Measurements from ENCODE around the gene MRGPRG.
"Not testable (repeated sequence)": the region's sequence is repeated elsewhere in the genome, so short reads cannot be mapped to it uniquely, and the experiment has no call there.

MRGPRG gene

DNA sequence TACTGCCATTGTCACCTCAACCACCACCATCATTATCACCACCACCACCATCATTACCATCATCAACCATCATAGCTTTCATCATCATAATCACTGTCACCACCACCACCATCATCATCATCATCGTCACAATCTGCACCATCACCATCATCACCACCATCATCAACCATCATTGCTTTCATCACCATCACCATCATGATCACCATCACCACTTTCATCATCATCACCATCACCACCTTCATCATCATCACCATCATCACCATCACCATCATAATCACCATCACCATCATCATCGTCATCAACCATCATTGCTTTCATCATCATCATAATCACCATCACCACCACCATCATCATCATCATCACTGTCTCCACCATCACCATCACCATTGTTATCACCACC, 44.8 kb downstream of the MRGPRG start:
- no peak for DNase-seq

DNA sequence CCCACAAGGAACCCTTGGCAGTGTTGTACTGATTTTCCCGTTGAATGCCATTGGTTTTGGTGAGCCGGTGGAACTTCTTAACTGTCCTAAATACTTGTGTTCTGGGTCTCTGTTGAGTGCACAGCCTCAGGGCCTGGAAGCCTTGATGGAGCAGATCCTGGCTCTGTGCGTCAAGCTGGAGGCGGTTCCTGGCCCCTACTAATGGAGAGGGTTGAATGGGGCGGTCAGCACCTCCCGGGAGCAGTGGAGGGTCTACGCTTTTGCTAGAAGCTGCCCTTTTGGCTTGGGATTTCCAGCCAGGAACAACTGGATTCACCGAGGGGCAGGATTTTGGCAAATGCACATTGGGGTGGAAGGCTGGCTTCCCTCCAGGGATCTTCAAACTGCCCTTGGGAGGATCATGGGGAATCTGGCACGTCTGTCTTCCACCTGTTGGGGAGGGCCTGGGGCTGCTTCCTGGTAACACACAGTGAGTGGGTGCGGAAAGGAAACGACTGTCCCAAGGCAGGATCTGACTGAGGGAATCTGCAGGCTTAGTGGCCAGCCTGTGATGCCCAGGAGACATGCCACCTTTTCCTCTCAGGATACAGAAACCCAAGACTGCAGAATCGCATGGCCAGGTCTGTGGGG, 46.6 kb downstream of the MRGPRG start:
- no peak for DNase-seq

- DNase-seq = no peak
Observed at GRCh38 chr11:3170756-3171650, 47.6 kb downstream of the MRGPRG start.

- DNase-seq = no peak
Observed at GRCh38 chr11:3170044-3170755, 48.4 kb downstream of the MRGPRG start.

GRCh38 chr11:3169255-3170043, 49.2 kb downstream of the MRGPRG start:
- no peak for DNase-seq

GRCh38 chr11:3168742-3169254, 49.8 kb downstream of the MRGPRG start:
- not testable (repeated sequence) for DNase-seq

All from T-helper 1 cell (primary cell).